Adrenal gland (tissue), 5 donors: ENCODE results near the gene HEXIM2.
A peak's percentile ranks its signal among the peaks of the same experiment; 100 is the strongest.

Experiments used
- POLR2A ChIP-seq, 2 donors: fragments of 450-650 bp; IDR thresholded peaks; one replicate each; pipeline ENCODE4 v1.6.1; 2017; ENCODE audit warnings: antibody characterized with exemption in 2 of 2, mild to moderate bottlenecking in 2 of 2, moderate library complexity in 1 of 2
- TF ChIP-seq, protein P1 (sequence below), 6 experiments: fragments of 450-650 bp in 4 of 6; fragments of 200-600 bp in 2 of 6; sonication (generic) in 1 of 6; IDR thresholded peaks; 1 replicate in 5 of 6; 2 replicates in 1 of 6; pipeline versions ENCODE4 v1.5.1 to v1.8.0; 2016 to 2021; ENCODE audit warnings: antibody characterized with exemption in 6 of 6, mild to moderate bottlenecking in 2 of 6, moderate library complexity in 1 of 6
- donor health status: DM: no; HTN: no; CAD: no.

DNA sequence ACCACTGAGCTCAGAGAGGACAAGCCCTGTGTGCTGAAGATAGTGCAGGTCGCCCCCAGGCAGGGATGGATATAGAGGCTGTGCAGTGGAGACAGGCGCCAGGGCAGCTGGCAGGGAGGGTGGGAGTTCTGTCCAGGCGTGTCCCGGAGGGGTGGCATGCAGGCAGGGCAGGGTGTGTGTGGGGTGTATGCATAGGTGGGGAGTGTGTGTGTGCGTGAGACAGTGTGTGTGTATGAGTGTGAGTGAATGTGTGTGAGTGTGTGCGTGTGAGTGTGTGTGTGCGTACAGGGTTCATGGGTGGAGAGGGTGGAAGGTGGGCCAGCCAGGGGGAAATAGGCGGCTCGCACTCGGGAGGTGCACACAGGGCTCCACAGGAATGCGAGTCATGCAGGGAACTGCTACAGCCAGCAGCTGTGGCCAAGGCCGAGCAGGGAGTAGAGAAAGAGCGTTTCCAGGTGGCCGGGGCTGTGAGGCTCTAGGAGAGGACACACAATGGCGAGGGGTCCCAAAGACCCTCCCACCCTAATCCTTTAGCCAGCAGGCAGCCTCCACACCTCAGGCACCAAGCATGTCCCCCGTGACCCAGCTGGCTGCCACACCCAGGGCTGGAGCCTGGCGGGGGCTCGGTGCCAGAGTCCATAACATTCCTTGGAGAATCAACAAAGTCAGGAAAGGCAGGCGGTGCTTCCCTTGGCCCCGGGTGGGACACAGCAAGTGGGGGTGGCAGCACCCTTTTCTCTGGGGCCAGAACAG lies 34.0 kb upstream of the HEXIM2 start:
- TF ChIP-seq, protein P1, sequence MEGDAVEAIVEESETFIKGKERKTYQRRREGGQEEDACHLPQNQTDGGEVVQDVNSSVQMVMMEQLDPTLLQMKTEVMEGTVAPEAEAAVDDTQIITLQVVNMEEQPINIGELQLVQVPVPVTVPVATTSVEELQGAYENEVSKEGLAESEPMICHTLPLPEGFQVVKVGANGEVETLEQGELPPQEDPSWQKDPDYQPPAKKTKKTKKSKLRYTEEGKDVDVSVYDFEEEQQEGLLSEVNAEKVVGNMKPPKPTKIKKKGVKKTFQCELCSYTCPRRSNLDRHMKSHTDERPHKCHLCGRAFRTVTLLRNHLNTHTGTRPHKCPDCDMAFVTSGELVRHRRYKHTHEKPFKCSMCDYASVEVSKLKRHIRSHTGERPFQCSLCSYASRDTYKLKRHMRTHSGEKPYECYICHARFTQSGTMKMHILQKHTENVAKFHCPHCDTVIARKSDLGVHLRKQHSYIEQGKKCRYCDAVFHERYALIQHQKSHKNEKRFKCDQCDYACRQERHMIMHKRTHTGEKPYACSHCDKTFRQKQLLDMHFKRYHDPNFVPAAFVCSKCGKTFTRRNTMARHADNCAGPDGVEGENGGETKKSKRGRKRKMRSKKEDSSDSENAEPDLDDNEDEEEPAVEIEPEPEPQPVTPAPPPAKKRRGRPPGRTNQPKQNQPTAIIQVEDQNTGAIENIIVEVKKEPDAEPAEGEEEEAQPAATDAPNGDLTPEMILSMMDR (IDR thresholded peaks at IDR 0.05) = peak in 1 of 6 experiments; percentile 4
- peak in 1 of 2 donors; percentile 42 for TF ChIP-seq POLR2A (IDR thresholded peaks at IDR 0.05)
